Stimulated activated CD4-positive, alpha-beta T cell treated with anti-CD3 and anti-CD28 coated beads, Interleukin-1b, Interleukin-23, amount 100 ng/mL, for 48 hours (primary cell): ENCODE results near the gene RBM17.
"Not testable (repeated sequence)": the region's sequence is repeated elsewhere in the genome, so short reads cannot be mapped to it uniquely, and the experiment has no call there.

ENCODE experiments used
- DNase-seq: peaks from one replicate; pipeline ENCODE4 v3.0.0-alpha.2; 2020

The RBM17 gene

DNA sequence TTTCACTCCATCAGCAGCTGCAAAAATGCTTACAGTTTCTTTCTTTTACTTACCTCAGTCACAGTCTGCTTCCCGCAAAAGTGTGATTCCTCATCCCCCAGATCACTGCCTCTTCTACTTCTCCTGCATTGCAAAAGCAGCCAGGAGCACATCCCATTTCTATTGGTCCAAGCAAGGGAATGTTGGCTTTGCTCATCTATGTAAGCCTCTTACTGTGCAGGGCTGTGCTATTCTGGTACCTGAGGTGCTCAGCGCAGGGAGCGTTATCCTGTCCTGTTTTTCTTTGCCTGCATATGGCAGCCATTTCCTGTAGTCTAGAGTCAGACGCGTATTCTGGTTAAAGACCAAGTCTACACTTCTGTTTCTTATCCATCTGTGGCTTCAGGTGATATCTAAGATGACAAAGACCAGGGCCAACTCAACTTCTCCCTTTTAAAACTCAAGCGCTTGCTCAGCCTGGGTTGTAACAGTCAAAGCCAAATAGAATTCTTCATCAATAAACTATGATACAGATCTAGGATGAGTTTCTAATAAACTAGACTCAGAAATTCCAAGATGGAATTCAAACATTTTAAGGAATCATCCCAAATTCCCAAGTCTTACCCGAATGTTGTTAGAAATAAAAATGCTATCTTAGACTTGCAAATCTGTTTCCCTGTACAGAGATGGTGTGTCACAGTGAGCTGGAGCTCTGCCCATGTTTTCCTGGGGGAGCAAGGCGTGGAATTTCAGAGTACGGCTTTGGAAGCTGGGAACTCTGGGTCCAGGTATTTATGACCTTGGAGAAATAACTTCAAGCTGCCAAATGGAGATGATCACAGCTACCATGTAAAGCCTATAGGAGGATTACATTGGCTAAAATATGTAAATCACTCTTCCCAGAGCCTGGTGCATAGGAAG is 6.1 kb upstream of the RBM17 start:
- DNase-seq = no peak

DNA sequence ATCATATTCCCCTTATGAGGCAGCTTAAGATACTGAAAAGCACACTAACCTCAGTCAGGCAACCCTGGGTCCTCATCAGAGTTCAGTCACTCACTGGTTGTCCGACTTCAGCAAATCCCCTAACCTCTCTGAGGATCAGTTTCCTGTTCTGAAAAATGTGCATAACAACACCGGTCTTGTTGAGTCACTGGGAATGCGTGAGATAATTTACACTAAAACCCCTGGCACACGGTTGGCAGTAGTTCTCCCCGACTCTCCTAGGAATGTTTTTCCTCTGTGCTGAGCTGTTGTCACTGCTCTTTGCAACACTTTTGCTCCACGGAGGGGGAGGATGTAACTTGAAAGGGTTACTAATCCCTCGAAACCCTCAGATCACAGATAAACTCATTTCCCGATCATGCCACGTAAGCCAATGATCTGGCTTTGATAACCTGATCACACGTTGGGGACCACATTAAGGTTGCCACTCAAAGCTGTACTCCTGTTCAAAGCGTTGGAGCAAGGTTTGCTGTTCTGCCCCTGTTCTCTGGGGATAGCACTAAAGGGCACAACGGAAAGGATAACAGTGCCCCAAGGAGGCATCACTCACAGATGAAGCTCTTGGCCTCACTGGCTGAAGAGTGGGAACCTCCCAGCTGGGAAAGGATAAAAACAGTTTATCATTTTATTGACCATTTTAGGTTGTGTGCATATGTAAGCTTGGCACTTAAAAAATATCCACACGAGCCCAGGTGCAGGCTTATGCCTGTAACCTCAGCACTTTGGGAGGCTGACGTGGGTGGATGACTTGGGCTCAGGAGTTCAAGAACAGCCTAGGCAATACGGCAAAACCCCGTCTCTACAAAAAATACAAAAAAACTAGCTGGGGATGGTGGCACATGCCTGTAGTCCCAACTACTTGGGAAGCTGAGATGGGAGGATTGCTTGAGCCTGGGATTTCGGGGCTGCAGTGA is 5.0 kb upstream of the RBM17 start:
- peak; percentile 86 for DNase-seq

DNA sequence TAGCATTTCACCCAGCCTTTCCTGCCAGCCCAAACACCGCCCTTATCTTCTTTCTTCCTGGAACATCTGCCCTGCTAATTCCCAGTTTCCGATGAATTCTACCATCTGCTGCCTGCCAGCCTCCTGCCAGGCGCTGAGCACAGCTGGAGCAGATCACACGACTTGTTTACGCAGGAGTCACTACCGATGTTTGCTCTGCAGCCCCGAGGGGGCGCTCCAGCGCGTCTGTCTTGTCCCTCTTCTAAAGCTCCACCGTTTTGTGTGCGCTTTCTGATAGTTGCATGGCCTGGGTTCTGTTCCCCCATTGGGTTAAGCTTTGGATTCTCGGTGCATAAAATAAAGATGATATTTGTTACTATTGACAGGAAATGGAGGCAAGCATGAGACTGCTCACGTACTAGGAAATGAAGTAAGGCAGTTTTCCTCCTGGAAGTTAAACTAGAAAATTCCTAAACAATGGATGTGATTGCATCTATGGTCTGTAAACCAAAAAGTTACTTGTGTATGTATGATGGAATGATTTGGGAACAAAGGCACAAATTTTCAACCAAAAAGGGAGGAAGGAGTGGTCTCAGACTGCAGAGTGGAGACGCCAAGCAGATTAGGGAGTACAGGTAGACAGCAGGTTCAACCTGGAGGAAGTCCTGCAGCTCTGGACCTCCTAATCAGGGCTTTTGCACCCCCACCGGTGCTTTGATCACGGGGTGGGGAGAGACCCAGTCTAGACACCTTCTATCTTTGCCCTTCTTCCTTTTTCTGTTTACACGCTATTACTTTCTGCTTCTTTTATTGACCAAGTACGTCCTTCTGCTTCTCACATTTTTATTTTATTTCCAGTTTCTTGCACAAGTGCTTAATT is 2.2 kb upstream of the RBM17 start:
- DNase-seq = peak; percentile 89

DNA sequence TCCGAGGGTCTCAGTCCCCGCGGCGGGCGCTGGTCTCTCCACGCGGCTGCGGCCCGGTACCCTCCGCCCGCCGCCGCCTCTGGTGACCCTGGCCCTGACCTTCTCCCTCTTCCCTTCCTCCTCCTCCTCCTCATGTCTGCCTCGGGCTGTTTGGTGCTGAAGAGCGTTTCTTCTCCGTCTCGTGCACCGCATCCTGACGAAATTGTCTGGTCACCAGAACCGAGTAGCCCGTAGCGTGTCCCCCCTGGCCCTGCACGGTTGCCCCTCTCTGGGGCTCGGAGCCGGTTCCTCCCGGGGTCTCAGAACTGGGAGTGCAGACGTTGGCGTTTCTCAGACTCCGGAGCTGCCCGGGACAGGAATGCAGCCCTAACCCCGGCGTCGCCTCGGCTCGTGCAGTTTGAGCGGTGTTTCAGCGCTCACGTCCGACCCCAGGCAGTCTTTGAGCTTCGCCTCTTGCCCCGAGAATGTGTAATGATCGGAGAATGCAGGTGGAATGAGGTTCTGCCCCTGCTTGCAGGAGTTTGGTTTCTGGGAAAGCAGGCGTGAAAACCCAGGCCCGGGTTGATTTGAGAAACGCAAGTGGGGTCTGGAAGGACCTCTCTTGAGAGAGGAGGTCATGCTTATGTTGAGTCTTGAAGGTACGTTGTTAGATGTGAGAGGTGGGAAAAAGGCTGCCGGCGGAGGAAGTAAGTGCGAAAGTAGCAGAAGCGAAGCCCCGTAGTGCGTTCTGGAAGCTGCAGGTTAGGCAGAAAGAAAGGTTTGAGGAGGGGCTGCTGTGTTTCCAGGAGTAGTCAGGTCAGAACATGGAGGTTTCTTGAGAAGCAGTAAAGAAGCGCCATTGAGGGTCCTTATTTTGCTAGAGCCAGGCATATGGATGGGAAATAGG is 743 bp downstream of the RBM17 start:
- DNase-seq = no peak

- DNase-seq = no peak
Measured at GRCh38 chr10:6091630-6092029, 2.8 kb downstream of the RBM17 start.

DNA sequence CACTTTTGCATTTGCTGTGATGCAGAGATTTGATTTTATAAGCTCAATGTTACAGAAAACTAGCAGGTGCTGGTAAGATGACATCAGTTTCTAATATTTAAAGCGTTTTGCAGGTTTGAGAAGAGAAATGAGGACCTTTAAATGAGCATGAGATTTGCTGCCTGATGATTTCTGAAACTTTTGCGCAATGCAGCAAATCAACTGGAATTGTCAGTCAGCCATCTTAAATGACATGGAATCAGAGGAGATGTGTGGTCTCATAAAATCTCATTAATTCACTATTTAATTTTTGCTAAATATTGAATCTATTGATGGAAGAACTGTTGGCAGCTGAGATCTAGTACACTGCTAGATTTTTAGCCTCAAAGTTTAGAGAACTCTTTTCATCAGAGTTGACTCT is 3.9 kb downstream of the RBM17 start:
- DNase-seq = no peak

DNA sequence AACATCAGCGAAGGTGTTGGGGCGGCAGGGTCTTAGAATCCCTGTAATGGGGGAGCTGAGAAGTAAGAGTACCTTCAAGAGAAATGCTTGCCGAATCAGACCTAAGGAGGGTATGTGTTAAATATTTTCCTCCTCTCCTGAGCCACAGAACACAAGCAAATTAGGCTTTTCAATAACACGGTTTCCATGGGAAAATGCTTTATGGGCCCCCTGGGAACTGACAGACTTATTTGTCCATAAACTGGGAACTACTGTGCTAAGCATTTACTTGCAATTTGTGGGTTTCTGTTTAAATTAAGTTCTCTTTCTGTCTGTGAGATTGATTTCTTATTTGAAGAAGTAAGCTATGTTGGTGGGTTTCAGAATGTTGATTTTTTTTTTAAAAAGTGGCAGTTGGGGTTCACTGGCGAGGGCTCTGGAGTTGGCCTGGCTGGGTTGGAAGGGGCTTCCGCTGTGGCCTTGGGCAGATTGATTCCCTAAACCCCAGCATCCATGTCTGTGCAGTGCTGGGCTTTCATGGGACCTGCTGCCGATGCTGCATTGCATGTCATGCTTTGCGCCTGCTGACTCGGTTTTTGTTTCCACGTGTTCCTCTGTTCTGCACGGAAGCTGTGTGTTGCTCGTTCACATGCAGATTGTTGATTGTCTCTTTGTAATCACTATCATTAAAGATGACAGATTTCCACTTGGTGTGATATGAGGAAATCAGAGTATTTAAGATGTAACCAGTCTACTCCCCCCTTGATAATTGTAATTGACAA is 7.2 kb downstream of the RBM17 start:
- no peak for DNase-seq

DNA sequence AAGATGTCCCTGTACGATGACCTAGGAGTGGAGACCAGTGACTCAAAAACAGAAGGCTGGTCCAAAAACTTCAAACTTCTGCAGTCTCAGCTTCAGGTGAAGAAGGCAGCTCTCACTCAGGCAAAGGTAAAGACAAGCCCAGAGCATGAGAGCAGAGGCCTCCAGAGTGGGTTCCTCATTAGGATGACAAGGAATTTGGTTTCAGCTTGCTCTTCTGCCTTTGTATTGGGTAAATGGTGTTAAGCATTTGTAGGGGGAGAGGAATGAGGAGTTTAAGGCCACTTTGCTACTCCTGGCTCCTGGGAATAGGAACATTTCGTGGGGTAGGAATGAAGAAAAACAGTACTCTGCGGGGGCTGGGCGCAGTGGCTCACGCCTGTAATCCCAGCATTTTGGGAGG is 8.2 kb downstream of the RBM17 start:
- no peak for DNase-seq

DNA sequence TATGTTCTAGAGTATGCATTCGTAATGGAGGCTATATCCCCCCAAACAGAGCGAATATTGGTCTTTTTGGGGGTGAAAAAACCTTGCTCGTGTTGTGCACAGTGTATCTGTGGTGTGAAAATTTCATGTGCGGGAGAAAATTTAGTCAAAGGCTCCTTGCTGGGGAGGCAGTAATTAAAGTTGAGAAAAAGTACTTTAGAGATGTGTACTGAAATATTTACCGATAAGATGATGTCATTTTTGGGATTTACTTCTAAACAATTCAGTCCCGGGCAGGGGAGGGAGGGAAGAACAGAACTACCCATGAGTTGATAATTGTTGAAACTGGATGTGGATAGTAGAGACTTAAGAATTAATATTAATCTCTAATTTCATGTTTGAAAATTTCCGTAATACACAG is 9.3 kb downstream of the RBM17 start:
- no peak for DNase-seq

DNA sequence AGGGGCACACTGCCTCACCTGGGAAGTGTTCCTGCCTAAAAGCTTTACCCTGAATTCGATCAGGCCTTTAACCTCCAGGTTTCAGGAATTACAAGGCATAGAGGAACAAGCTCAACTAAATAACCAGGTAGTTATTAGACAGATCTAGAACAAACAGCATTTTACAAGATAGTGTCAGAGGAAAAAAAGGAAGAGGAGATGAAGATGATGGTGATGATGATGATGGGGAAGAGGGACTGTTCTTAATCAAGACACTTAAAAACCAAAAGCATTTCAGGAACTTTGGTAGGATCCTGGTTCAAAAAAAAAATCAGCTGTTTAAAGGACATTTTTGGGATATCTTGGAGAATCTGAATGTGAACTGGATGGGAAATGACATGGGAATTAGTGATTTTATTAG is 11.5 kb downstream of the RBM17 start:
- DNase-seq = no peak

GRCh38 chr10:6101181-6101580 is 12.3 kb downstream of the RBM17 start:
- no peak for DNase-seq

DNA sequence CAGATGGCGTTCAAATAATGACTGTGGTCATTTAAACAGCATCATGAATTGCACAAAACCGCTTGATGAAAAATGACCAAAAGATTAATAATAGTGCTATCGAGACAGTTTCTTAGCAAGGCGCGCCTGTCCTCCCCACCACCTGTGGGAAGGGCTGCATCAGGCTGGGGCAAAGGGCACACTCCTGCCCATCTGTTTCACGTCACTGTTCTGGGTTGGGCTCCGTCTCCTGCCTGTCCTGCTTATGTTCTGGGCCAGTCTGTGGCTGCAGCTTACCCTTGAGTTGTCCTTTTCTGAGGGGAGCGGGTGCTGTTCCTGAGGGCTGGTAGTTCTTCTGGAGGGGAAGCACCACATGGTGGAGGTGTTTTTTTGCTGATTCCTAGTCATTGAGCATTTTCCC is 13.3 kb downstream of the RBM17 start:
- DNase-seq = no peak

DNA sequence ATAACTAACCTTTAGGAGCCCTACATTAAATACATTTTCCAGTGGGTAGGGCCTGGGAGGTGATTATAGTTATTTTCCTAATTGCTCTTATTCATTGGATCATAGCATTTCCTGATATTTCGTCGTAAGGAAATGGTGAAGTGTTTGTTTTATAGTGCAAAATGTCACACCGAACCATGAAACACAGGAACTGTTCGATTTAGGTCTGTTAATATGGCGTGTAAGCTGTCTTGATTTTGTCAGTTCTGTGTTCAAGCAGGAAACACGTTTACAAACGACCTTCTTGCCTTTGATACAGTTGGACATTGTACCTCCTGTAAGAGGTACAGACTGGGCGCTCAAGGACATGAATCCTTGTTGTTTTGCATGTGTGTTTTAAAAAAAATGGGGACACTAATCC is 14.8 kb downstream of the RBM17 start:
- no peak for DNase-seq

- not testable (repeated sequence) for DNase-seq
Measured at GRCh38 chr10:6107616-6108015, 18.8 kb downstream of the RBM17 start.

DNA sequence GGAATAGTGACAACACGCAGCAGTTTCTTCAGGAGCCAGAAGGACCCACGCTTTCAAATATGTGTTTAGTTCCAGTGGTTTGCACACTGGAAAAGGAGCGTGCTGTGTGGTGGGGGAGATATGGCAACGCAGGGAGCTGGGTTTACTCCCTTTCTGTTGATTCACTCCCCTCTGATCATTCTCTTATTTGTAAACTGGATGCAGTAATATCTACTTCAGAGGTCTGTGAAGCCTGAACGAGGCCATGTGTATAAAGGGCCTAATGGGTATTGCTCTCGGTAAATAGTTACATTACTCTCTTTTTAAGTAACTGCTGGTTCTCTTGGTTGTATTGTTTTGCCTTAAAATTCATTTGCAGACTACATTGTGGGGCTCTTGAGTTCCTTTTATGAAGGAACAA is 19.2 kb downstream of the RBM17 start:
- no peak for DNase-seq

GRCh38 chr10:6108631-6109443 is 20.0 kb downstream of the RBM17 start:
- DNase-seq = no peak

DNA sequence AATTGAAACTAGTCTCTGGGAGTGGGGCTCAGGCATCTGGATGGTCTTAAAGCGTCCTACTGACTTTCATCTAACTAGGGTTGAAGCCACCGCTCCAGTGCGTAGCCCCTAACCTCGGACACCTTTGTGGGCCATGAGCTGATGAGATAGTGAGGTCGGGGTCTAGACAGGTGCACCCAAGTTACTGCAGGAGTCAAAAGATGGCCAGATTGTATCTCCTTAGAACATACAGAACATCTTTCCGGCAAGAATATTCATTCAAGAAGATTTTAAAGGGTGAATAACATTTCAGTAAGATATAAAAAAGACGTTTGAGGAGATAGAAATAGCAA is 20.6 kb downstream of the RBM17 start:
- no peak for DNase-seq

- no peak for DNase-seq
Measured at GRCh38 chr10:6110136-6110535, 21.3 kb downstream of the RBM17 start.

DNA sequence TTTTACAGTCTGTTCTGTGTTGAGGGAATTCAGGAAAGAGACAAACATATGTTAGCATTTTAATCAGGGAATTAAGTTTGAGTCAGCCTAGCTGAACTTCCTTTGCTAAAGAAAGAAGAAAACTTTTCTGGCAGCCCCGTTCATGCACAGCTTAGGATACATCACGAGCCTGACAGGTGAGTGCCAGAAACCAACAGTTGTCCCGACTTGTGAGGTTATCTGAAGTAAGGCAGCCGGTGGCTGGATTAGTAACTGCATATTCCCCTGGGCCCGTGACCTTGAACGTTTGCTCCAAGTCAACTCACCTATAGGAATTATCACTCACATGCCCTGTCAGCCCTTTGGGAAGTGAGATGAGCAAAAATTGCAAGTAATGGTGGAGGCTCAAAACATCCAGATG is 24.1 kb downstream of the RBM17 start:
- DNase-seq = no peak

GRCh38 chr10:6114299-6114698 is 25.5 kb downstream of the RBM17 start:
- no peak for DNase-seq
